Measurements from ENCODE around the gene ZFAND2A. TPM values are rescaled to one million over a fixed set of nuclear protein-coding genes. Genes with fewer than 3 reads are reported as not detected.
A peak's percentile ranks its signal among the peaks of the same experiment; 100 is the strongest.
"Not testable (repeated sequence)": the region's sequence is repeated elsewhere in the genome, so short reads cannot be mapped to it uniquely, and the experiment has no call there.

The ZFAND2A gene
- polyA plus RNA-seq, 4 donors, result 19.4 to 24.2 (median 21.8) TPM

DNA sequence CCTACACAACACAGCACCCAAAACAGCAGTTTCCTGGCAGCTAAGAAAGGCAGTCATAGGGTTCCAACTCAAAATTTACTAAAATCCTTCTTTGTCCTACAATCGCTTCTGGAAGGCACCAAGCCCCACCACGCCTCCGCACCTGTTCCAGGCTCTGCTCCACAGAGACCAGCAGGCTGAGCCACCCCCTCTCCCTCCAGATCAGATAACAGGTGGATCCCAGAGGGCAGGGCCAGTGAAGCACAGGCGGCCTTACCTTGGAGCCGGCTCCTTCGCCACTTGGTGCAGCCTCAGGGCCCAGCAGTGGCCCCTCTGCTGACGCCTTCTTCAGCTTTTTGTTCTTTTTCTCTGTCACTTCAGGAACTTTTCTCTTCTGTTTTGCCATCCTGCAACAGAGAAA, 33.0 kb downstream of the ZFAND2A start:
- no peak for DNase-seq (ENCODE audit: low read depth in 4 of 4, low spot score in 3 of 4)

- no peak for DNase-seq (ENCODE audit: low read depth in 4 of 4, low spot score in 3 of 4)
Measured at GRCh38 chr7:1125603-1125969, 34.4 kb downstream of the ZFAND2A start.

GRCh38 chr7:1124816-1125602, 35.0 kb downstream of the ZFAND2A start:
- DNase-seq (ENCODE audit: low read depth in 4 of 4, low spot score in 3 of 4), result no peak

GRCh38 chr7:1124164-1124563, 35.8 kb downstream of the ZFAND2A start:
- no peak for DNase-seq (ENCODE audit: low read depth in 4 of 4, low spot score in 3 of 4)

GRCh38 chr7:1123715-1124114, 36.3 kb downstream of the ZFAND2A start:
- peak in 3 of 4 donors; percentile 49 to 52 (median 51) for DNase-seq (ENCODE audit: low read depth in 4 of 4, low spot score in 3 of 4)

DNA sequence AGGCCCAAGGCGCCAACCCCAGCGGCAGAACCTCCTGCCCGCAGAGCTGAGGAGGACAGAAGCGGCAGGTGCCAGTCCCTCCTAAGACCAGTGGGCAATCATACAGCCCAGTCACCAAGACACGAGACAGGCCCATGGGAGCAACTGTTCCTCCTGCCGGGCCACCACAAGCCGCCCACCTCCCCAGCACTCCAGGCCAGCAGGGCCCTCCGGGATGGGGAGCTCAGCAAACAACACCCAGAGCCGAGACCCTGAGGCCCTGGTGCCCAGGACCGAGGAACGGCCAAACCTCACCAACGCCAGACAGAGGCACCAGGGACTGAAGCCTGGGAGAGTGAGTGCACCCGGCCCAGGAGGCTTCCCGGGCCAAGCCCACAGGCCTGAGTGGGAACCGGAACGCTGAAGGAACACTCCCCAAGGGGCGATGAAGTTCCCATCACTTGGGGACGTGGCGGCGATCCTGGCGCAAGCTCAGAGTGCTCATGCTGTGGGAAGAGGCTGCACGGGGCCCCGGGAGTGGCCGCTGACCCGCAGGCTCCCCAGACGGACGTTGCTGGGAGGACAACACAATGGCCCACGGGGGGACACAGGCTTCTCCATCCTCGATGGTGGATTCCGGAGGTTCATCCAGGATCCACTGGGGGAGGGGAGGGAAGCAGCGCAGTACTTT, 37.0 kb downstream of the ZFAND2A start:
- no peak for DNase-seq (ENCODE audit: low read depth in 4 of 4, low spot score in 3 of 4)

DNA sequence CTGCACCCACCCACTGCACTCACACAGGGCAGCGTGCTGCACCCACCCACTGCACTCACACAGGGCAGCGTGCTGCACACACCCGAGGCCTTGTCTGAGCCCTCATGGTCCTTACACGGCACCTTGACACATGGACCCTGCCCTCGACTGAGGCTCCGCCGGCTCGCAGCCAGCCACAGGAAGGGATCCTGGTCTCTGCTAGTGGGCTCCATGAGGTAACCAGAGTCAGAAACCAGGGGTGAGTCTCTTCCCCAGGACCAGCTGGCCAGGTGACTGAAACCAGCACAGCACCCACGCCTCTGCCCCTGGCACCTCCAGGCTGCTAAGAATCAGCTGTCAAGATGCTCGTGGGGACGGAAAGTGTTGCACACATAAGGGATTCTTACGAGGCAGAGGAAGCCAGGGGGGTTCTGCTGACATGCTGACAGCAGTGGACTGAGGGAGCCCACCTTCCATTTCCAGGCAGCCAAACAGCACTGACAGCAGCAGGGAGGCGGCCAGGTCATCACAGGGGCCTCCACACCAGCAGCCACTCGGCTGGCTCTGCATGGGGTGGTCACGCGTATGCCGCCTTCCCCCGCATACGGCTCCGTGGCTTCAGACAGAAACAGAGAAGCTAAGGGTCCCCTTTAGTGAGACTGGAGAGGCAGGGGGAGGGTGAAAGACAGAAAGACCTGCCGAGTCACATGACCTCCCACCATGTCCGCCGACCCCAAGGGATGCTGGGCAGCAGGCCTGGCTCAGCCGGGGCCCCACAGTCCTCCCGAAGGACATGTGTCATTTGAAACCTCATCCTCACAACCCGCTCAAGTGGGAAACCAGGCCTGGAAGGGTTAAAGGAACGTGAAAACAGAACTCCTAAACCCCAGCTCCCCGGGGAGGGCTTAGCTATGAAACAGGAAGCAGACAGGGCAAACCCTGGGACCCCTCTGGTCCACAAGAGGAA, 37.8 kb downstream of the ZFAND2A start:
- no peak for DNase-seq (ENCODE audit: low read depth in 4 of 4, low spot score in 3 of 4)

GRCh38 chr7:1121476-1121875, 38.5 kb downstream of the ZFAND2A start:
- no peak for DNase-seq (ENCODE audit: low read depth in 4 of 4, low spot score in 3 of 4)

GRCh38 chr7:1120791-1121190, 39.2 kb downstream of the ZFAND2A start:
- no peak for DNase-seq (ENCODE audit: low read depth in 4 of 4, low spot score in 3 of 4)

- no peak for DNase-seq (ENCODE audit: low read depth in 4 of 4, low spot score in 3 of 4)
Measured at GRCh38 chr7:1119201-1119600, 40.8 kb downstream of the ZFAND2A start.

DNA sequence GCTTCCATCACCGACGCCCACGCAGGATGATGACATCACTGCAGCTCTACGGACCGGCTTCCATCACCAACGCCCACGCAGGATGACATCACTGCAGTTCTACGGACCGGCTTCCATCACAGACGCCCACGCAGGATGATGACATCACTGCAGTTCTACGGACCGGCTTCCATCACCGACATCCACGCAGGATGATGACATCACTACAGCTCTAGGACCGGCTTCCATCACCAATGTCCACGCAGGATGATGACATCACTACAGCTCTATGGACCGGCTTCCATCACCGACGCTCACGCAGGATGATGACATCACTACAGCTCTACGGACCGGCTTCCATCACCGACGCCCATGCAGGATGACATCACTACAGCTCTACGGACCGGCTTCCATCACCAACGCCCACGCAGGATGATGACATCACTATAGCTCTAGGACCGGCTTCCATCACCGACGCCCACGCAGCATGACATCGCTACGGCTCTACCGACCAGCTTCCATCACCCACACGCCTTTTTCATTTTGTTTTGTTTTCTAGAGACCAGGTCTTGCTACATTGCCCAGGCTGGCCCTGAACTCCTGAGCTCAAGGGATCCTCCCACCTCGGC, 42.6 kb downstream of the ZFAND2A start:
- no peak for DNase-seq (ENCODE audit: low read depth in 4 of 4, low spot score in 3 of 4)

DNA sequence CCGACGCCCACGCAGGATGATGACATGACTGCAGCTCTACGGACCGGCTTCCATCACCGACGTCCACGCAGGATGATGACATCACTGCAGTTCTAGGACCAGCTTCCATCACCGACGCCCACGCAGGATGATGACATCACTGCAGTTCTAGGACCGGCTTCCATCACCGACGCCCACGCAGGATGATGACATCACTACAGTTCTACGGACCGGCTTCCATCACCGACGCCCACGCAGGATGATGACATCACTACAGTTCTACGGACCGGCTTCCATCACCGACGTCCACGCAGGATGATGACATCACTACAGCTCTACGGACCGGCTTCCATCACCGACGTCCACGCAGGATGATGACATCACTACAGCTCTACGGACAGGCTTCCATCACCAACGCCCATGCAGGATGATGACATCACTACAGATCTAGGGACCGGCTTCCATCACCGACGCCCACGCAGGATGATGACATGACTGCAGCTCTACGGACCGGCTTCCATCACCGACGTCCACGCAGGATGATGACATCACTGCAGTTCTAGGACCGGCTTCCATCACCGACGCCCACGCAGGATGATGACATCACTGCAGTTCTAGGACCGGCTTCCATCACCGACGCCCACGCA, 43.5 kb downstream of the ZFAND2A start:
- not testable (repeated sequence) for DNase-seq (ENCODE audit: low read depth in 4 of 4, low spot score in 3 of 4)

DNA sequence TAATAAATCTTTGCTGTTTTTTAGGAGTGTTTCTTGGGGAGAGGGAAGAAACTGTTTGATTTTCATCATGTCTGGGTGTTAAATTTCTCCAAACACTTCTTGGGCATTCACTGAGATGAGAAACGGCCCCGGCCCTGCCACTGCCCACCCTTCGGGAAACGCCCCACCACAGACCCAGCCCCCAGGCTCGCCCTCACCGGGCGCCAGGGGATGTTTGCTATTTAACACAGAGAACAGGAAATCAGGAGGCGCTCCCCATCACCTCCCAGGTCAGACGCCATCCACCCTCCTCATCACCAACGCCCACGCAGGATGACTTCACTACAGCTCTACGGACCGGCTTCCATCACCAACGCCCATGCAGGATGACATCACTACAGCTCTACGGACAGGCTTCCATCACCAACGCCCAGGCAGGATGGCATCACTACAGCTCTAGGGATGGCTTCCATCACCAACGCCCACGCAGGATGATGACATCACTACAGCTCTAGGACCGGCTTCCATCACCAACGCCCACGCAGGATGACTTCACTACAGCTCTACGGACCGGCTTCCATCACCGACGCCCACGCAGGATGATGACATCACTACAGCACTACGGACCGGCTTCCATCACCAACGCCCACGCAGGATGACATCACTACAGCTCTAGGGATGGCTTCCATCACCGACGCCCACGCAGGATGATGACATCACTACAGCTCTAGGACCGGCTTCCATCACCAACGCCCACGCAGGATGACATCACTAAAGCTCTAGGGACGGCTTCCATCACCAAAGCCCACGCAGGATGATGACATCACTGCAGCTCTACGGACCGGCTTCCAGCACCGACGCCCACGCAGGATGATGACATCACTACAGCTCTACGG, 44.6 kb downstream of the ZFAND2A start:
- DNase-seq (ENCODE audit: low read depth in 4 of 4, low spot score in 3 of 4), result not testable (repeated sequence)

GRCh38 chr7:1114505-1114904, 45.5 kb downstream of the ZFAND2A start:
- no peak for DNase-seq (ENCODE audit: low read depth in 4 of 4, low spot score in 3 of 4)

- no peak for DNase-seq (ENCODE audit: low read depth in 4 of 4, low spot score in 3 of 4)
Measured at GRCh38 chr7:1114088-1114487, 45.9 kb downstream of the ZFAND2A start.

- no peak for DNase-seq (ENCODE audit: low read depth in 4 of 4, low spot score in 3 of 4)
Measured at GRCh38 chr7:1113548-1113885, 46.5 kb downstream of the ZFAND2A start.

DNA sequence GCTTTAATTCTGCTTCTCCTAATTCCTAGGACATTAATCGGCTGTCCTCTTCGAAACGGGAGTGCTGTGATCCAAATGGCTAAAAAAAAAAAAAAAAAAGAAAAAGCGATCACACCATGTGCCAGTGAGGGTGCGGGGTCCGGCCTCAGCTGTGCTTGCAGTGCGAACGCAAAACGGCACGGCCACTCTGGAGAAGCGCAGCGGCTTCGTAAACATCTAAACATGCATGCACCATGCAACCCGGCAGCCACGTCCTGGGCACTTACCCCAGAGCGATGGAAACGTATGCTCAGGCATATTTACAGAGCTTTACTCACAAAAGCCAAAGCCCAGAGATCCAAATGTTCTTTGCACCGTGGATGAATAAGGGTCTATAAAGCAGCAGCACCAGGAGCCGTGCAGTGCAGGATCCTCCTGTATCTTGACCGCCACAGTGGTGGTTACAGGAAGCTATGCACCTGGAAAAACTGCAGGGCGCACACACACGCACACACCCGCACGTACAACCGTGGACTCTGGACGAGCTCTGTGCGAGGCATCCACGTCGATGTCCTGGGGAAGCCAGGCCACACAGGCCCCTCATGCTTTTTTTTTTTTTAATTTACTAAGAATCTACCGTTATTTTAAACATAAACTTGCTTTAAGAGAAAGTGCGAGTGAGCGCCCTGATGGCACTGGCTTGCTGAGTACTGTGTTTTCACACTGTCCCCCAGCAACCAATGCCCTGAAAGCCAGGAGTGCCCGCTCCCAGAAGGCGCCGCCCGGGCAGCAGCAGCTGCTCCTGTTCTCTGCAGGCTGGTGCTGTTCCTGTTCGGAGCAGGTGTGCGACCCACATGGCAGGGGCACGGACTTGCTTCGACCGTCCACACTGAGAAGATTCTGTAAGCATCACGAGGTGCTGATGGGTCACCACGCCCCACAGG, 47.1 kb downstream of the ZFAND2A start:
- DNase-seq (ENCODE audit: low read depth in 4 of 4, low spot score in 3 of 4), result no peak

GRCh38 chr7:1112109-1112508, 47.9 kb downstream of the ZFAND2A start:
- no peak for DNase-seq (ENCODE audit: low read depth in 4 of 4, low spot score in 3 of 4)

Data from left renal pelvis (tissue), 4 donors.